Activated effector memory CD4-positive, alpha-beta T cell treated with Interleukin-2 at 50 U/mL for 16 hours (primary cell): ENCODE measurements around the gene TECPR1.
A peak's percentile ranks its signal among the peaks of the same experiment; 100 is the strongest.

ENCODE experiments used
- DNase-seq: peaks from one replicate; pipeline ENCODE4 v3.0.0-alpha.2; 2020

TECPR1 gene

GRCh38 chr7:98186452-98187137 lies 65.4 kb downstream of the TECPR1 start:
- no peak for DNase-seq

- no peak for DNase-seq
Measured at GRCh38 chr7:98185101-98185500, 66.9 kb downstream of the TECPR1 start.

- no peak for DNase-seq
Measured at GRCh38 chr7:98180751-98181150, 71.3 kb downstream of the TECPR1 start.

- DNase-seq = no peak
Measured at GRCh38 chr7:98178762-98179490, 73.1 kb downstream of the TECPR1 start.

GRCh38 chr7:98178321-98178720 lies 73.7 kb downstream of the TECPR1 start:
- DNase-seq = no peak

GRCh38 chr7:98177553-98177952 lies 74.5 kb downstream of the TECPR1 start:
- DNase-seq = no peak

GRCh38 chr7:98175260-98175940 lies 76.6 kb downstream of the TECPR1 start:
- no peak for DNase-seq

- no peak for DNase-seq
Measured at GRCh38 chr7:98174334-98175259, 77.4 kb downstream of the TECPR1 start.

GRCh38 chr7:98171449-98171848 lies 80.6 kb downstream of the TECPR1 start:
- DNase-seq = no peak

GRCh38 chr7:98170966-98171365 lies 81.1 kb downstream of the TECPR1 start:
- no peak for DNase-seq

GRCh38 chr7:98168904-98169621 lies 83.0 kb downstream of the TECPR1 start:
- no peak for DNase-seq

- peak; percentile 41 for DNase-seq
Measured at GRCh38 chr7:98168181-98168903, 83.7 kb downstream of the TECPR1 start.

- no peak for DNase-seq
Measured at GRCh38 chr7:98167653-98168052, 84.4 kb downstream of the TECPR1 start.

GRCh38 chr7:98166668-98166970 lies 85.4 kb downstream of the TECPR1 start:
- DNase-seq = no peak

GRCh38 chr7:98165827-98166667 lies 86.0 kb downstream of the TECPR1 start:
- no peak for DNase-seq
